Cortex of kidney (tissue), 1 donor: ENCODE measurements around the gene KLHL26.

Experiments used
- DNase-seq: peaks from one replicate; lab custom pipeline; 2025; lab: John Stamatoyannopoulos, UW

The KLHL26 gene

GRCh38 chr19:18687740-18688465 is 51.1 kb downstream of the KLHL26 start:
- DNase-seq = no peak

GRCh38 chr19:18696023-18696422 is 59.2 kb downstream of the KLHL26 start:
- DNase-seq = no peak

DNA sequence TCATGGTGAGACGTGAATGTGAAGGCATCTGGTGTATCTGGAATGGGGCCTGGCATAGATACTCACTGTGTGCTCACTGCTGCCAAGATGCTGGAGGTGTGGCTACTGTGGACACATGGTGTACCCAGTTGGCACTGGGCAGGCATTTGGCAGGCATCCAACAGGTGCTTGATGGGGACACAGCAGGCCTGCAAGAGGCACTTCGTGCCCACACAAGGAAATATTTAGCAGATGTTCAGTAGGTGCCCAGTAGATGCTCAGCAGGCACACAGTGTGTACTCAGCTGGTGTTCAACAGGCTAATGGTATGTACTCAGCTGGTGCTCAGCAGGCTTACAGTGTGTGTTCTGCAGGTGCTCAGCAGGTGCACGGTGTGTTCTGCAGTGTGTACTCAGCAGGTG is 60.9 kb downstream of the KLHL26 start:
- DNase-seq = no peak

GRCh38 chr19:18698321-18699167 is 61.7 kb downstream of the KLHL26 start:
- no peak for DNase-seq

GRCh38 chr19:18699403-18700054 is 62.7 kb downstream of the KLHL26 start:
- no peak for DNase-seq

DNA sequence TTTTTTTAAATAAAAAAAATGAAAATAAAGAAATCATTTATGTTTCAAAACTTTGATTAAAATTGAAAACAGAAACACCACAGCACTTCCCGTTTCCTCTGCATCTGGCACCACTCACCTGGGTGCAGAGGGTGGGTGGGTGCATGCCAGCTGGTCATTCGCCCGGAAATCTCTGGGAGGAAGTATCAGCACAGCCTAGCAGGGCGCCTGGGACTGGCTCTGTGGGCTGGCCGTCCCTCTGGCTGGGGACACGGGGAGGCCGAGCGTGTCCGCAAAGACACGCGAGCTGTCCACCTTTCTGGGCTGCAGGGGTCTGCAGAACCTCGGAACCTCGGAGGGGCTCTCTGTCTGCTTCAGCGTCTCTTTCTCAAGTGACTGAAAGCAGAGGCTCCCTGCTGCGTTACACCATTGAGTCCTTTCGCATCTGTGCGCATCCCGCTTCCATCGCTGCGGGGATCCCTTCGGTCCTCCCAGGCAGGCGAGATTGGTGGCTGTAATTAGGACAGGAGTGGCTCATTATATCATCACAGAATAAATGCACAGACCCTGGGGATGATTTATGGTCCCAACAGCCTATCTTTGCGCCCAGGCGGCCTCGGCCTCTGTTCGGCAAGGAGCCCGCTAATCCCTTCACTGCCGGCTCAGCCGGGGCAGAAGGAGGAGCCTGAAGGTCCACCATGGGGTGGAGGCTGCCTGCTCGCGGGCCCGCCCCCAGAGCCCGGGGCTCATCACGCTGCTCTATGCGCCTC is 63.8 kb downstream of the KLHL26 start:
- DNase-seq = no peak

GRCh38 chr19:18701250-18701608 is 64.4 kb downstream of the KLHL26 start:
- no peak for DNase-seq

GRCh38 chr19:18704054-18704453 is 67.2 kb downstream of the KLHL26 start:
- no peak for DNase-seq

DNA sequence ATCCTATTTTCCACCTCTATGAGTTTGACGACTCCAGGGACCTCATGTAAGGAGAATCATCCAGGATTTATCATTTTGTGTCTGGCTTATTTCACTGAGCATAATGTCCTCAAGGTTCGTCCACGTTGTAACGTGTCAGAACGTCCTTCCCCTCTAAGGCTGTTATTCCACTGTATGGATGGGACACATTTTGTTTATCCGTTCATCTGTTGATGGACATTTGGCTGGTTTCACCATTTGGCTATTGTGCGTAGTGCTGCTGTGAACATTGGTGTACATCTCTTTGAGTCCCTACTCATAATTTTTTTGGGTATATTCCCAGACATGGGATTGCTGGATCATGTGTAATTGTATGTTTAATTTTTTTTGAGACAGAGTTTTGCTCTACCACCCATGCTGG is 68.1 kb downstream of the KLHL26 start:
- DNase-seq = no peak

DNA sequence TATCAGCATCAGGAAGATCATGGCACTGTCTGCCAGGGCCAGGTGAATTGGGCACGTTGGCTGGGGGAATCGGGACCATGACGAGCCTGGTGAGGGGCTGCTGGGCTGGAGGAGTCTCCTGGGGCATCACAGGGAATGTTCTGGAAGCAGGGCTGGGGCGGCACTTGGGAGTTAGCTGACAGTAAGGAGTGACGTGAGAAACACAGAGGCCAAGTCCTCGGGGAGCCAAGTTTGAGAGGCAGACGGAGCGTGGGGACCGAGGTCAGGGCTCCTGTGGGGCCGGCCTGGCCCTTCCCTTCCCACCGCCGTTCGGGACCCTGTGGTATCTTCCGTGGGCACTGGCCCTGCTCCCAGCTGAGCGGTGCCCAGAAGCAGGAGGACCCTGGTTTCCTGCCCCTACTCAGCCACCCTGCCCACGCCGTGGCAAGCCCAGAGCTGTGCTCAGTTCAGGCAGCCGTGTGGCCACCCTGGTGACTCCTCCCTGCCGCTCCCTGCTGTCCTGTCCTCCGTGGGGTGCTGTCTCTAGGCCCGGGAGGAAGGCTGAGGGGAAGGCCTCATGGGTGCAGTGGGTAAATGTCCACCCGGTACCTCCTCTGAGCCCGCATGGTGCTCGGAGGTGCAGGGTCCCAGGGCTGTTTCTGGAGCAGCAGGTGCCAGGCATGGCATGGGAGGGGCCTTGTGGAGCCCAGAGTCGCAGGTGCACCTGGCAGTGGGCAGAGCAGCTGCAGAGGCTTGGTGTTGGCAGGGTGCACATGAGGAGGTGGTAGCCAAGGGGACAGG is 71.8 kb downstream of the KLHL26 start:
- DNase-seq = no peak

DNA sequence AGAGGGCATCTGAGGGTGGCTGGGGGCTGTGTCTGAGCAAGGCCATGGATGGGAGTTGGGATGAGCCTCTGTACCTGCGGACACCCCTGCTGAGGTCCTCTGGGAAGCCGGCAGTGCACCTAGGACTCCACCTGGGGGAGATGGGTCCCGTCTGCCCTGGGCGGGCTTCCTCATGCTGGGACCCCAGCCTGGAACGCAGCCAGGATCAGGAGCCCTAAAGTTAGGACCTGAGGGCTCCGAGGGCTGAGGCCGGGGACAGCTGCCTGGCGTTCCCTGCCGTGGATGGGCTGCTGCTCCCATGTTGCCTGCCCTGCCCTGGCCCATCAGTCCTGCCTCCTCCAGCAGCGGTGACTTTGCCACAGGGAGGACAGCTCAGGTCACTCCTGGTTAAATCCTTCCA is 72.7 kb downstream of the KLHL26 start:
- no peak for DNase-seq

- no peak for DNase-seq
Measured at GRCh38 chr19:18710186-18710585, 73.4 kb downstream of the KLHL26 start.

- no peak for DNase-seq
Measured at GRCh38 chr19:18710996-18711751, 74.3 kb downstream of the KLHL26 start.

DNA sequence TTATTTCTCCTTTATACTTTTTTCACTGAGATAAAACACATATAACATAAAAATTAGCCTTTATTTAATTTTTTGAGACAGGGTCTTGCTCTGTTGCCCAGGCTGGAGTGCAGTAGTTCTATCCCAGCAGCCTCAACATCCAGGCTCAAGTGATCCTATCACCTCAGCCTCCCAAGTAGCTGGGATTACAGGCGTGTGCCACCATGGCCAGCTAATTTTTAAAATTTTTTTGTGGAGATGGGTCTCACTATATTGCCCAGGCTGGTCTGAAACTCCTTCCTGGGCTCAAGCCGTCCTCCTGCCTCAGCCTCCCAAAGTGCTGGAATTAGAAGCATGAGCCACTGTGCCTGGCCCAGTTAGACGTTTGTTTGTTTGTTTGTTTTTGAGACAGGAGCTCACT is 75.1 kb downstream of the KLHL26 start:
- DNase-seq = no peak

DNA sequence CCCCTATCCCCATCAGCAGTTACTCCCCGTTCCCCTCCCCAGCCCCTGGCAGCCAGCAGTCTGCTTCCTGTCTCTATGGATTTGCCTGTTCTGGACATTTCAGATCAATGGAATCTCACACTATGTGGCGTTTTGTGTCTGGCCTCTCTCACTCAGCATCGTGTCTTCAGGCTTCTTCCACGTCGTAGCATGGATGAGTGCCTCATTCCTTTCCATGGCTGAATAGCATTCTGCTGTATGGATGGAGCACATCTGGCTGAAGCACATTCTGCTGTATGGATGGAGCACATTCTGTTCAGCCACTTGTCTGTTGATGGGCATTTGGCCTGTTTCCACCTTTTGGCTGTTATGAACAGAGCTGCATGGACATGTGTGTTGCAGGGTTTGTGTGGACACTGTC is 76.2 kb downstream of the KLHL26 start:
- no peak for DNase-seq

DNA sequence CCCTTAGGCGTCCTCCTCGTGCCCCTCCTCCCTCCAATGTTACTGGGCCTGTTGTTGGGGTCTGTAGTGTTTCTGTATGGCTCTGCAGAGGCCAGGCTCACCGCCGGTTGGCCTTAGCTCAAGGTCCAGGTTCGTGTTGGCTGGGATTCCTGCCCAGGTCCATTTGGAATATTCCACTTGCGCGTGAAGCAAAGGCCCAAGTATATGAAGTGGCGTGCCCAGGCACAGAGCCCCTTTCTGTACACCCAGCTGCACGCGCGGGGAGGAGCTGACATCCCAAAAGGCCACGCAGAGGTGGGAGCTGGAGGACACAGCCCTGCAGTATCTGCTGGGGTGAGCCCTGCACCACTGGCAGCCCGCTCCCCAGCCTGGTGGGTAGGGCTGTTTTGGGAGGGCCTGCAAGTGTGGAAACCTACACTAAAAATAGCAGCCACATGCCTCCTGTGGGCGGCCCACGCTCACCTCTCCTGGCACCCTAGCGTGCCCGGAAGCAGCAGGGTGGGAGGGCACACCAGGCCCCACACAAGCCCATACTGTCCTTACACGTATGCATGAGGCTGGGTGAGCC is 76.8 kb downstream of the KLHL26 start:
- DNase-seq = no peak

DNA sequence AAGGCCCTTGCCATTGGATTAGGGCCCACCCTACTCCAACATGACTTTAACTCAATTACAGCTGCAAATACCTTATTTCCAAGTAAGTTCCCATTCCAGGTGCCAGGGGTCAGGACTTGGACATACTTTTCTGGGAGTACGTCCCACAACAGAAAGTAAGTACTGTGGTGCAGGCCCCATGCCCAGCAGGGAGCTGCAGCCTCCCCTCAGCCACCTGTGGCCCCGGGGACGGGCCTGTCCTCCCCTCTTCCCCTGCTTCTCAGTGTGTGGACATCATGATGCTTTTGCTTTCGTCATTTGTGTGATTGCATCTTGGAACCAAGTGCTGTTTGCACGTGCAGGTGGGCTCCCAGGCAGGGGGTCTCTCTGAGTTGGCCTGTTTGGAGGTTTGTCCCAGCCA is 78.6 kb downstream of the KLHL26 start:
- no peak for DNase-seq

DNA sequence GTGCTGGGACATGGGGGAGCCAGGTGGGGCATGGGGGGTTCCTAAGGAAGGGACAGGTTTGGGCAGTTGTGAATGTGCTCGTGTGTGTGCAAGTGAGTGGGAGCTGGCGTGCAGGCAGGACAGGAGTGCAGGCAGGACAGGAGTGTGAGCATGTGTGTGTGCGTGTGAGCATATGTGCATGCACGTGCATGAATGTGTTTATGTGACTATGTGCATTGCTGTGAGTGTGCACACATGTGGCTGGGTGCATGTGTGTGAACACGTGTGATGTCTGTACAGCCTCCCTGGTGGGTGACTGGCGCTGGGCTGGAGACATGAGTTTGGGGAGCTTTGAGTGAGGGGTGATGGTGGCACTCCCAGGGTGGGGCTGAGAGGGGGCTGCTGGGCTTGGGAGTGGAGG is 80.0 kb downstream of the KLHL26 start:
- DNase-seq = no peak

GRCh38 chr19:18717601-18718000 is 80.8 kb downstream of the KLHL26 start:
- no peak for DNase-seq

DNA sequence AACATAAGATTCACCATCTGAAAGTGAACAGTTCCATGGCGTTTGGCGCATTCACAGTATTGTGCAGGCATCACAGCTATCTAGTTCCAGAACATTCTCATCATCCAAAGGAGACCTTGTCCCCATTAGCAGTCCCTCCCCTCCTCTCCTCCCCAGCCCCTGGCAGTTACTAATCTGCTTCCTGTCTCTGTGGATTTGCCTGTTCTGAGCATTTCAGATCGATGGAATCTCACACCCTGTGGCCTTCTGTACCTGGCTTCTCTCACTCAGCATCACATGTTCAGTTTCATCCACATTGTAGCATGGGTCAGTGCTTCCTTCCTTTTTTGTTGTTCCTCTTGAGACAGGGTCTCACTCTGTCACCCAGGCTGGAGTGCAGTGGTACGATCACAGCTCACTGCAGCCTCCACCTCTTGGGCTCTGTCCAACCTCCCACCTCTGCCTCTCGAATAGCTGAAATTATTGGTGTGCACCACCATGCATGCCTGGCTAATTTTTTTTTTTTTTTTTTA is 81.2 kb downstream of the KLHL26 start:
- no peak for DNase-seq
